ENCODE results near the gene CCDC92.
A peak's percentile ranks its signal among the peaks of the same experiment; 100 is the strongest.
"Not testable (repeated sequence)": the region's sequence is repeated elsewhere in the genome, so short reads cannot be mapped to it uniquely, and the experiment has no call there.

CCDC92 gene

GRCh38 chr12:123936471-123936870 lies 36.2 kb downstream of the CCDC92 start:
- no peak for DNase-seq

GRCh38 chr12:123935956-123936355 lies 36.7 kb downstream of the CCDC92 start:
- DNase-seq = no peak

- DNase-seq = peak; percentile 41
These were observed 37.8 kb downstream of the CCDC92 start for GRCh38 chr12:123934829-123935228.

- no peak for DNase-seq
These were observed 38.5 kb downstream of the CCDC92 start for GRCh38 chr12:123934016-123934620.

GRCh38 chr12:123933214-123933613 lies 39.4 kb downstream of the CCDC92 start:
- DNase-seq = no peak

- DNase-seq = no peak
These were observed 40.8 kb downstream of the CCDC92 start for GRCh38 chr12:123931686-123932321.

- no peak for DNase-seq
These were observed 42.6 kb downstream of the CCDC92 start for GRCh38 chr12:123929946-123930583.

GRCh38 chr12:123928897-123929296 lies 43.7 kb downstream of the CCDC92 start:
- no peak for DNase-seq

GRCh38 chr12:123928274-123928865 lies 44.3 kb downstream of the CCDC92 start:
- no peak for DNase-seq

- DNase-seq = no peak
These were observed 48.1 kb downstream of the CCDC92 start for GRCh38 chr12:123924539-123924938.

- DNase-seq = no peak
These were observed 48.7 kb downstream of the CCDC92 start for GRCh38 chr12:123923927-123924326.

- no peak for DNase-seq
These were observed 49.6 kb downstream of the CCDC92 start for GRCh38 chr12:123923038-123923437.

- no peak for DNase-seq
These were observed 52.7 kb downstream of the CCDC92 start for GRCh38 chr12:123919980-123920360.

- DNase-seq = no peak
These were observed 55.2 kb downstream of the CCDC92 start for GRCh38 chr12:123917337-123917850.

- DNase-seq = no peak
These were observed 55.9 kb downstream of the CCDC92 start for GRCh38 chr12:123916729-123917128.

- DNase-seq = no peak
These were observed 57.8 kb downstream of the CCDC92 start for GRCh38 chr12:123914726-123915333.

GRCh38 chr12:123912415-123913380 lies 59.9 kb downstream of the CCDC92 start:
- no peak for DNase-seq

GRCh38 chr12:123911672-123912409 lies 60.8 kb downstream of the CCDC92 start:
- not testable (repeated sequence) for DNase-seq

- no peak for DNase-seq
These were observed 61.9 kb downstream of the CCDC92 start for GRCh38 chr12:123910761-123911193.

- DNase-seq = no peak
These were observed 62.6 kb downstream of the CCDC92 start for GRCh38 chr12:123910057-123910456.
